ENCODE results near the gene CTU1. TPM values are rescaled to one million over a fixed set of nuclear protein-coding genes. Genes with fewer than 3 reads are reported as not detected.

Gene CTU1
- total RNA-seq, 2 experiments from 2014 or later = 1.4 to 1.6 TPM

DNA sequence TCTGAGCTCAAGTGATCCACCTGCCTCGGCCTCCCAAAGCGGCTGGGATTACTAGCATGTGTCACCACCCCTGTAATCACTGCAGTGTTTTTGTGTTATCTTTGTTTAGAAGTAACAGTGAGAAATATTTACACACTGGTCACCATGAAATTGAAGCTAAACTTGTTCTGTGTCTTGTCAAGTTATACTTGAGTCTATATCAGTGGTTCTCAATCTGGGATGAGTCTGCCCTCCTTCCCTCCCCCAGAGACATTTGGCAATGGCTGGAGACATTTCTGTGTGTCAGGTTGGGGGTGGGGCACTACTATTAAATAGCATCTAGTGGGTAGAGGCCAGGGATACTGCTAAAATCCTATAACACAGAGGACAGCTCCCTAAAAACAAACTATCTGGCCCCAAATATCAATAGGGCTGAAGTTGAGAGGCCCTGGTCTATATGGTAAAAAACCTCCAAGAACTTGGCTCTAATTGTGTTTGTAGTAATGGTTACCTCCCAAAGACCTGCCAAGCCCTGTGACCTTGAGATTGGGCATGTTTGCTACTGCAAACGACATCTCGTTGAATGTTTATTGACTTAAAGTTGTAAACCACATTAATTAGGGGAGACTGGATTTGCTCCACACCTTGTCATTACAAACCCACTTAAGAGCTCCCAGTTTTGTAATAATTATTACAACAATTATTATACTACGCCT lies 6.9 kb downstream of the CTU1 start:
- ChIA-PET POLR2A (no interaction called here), CTCF (no interaction called here)
- no peaks in the 10 kb centered on the region for H3K27me3 ChIP-seq (ENCODE audit: control insufficient read depth in 1 of 2, insufficient read depth in 2 of 2, low read length in 2 of 2)
- H3K27me3 Mint-ChIP-seq = no peaks in the 10 kb centered on the region
- intact Hi-C loops (cut with DNase I, micrococcal nuclease) = loop anchor here in 1 of 2 experiments (10.0 kb wide), 2 partner anchors 603 to 1077 kb away; partner anchors contain the start of genes VRK3 and ZNF473
- no peak for ATAC-seq (ENCODE audit: poor library complexity)
- no peak overlapping the region for H3K4me3 ChIP-seq (ENCODE audit: low read length)
- H3K4me1 Mint-ChIP-seq (ENCODE audit: low read depth) = peaks cover 47% of the 10 kb centered on the region
- no peak overlapping the region for H3K4me3 Mint-ChIP-seq
- no peaks in the 10 kb centered on the region for H3K9me3 Mint-ChIP-seq
- H3K36me3 Mint-ChIP-seq (ENCODE audit: low read depth) = peaks cover 73% of the 10 kb centered on the region
- no peaks in the 10 kb centered on the region for H3K9me3 ChIP-seq (ENCODE audit: control insufficient read depth in 1 of 2, insufficient read depth in 1 of 2, low read length in 2 of 2)
- no peak overlapping the region for H3K27ac Mint-ChIP-seq
- H3K36me3 ChIP-seq (ENCODE audit: insufficient read depth, low read length) = peaks cover 40% of the 10 kb centered on the region
- H3K4me1 ChIP-seq (ENCODE audit: insufficient read depth, low read length) = peaks cover 30% of the 10 kb centered on the region
- no peak for DNase-seq
- H3K27ac ChIP-seq (ENCODE audit: low read depth in 1 of 2, low read length in 2 of 2) = no peak overlapping the region
- TF ChIP-seq, protein P1, sequence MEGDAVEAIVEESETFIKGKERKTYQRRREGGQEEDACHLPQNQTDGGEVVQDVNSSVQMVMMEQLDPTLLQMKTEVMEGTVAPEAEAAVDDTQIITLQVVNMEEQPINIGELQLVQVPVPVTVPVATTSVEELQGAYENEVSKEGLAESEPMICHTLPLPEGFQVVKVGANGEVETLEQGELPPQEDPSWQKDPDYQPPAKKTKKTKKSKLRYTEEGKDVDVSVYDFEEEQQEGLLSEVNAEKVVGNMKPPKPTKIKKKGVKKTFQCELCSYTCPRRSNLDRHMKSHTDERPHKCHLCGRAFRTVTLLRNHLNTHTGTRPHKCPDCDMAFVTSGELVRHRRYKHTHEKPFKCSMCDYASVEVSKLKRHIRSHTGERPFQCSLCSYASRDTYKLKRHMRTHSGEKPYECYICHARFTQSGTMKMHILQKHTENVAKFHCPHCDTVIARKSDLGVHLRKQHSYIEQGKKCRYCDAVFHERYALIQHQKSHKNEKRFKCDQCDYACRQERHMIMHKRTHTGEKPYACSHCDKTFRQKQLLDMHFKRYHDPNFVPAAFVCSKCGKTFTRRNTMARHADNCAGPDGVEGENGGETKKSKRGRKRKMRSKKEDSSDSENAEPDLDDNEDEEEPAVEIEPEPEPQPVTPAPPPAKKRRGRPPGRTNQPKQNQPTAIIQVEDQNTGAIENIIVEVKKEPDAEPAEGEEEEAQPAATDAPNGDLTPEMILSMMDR (IDR thresholded peaks at IDR 0.05) = no peak

DNA sequence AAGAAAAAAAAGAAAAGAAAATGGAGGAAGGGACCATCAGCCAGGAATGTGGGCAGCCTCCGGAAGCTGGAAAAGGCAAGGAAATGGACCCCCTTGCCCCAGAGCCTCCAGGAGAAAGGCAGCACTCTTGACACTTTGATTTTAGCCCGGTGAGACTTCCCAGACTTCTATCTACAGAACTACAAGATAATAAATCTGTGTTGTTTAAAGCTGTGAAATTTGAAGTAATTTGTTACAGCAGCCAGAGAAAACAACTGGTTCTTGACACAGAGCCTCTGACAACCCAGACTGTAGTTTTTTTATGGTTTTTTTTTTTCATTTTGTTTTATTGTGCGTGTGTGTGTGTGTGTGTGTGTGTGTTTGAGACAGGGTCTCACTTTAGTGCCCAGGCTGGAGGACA lies 7.6 kb downstream of the CTU1 start:
- Mint-ChIP-seq H3K4me1 (ENCODE audit: low read depth) (peaks cover 40% of the 10 kb centered on the region), H3K36me3 (ENCODE audit: low read depth) (peaks cover 66% of the 10 kb centered on the region), H3K9me3 (no peaks in the 10 kb centered on the region), H3K4me3 (no peak overlapping the region), H3K27ac (no peak overlapping the region), H3K27me3 (no peaks in the 10 kb centered on the region)
- TF ChIP-seq, protein P1 (IDR thresholded peaks at IDR 0.05) = no peak
- no peak overlapping the region for H3K4me3 ChIP-seq (ENCODE audit: low read length)
- H3K36me3 ChIP-seq (ENCODE audit: insufficient read depth, low read length) = peaks cover 40% of the 10 kb centered on the region
- intact Hi-C loops (cut with DNase I, micrococcal nuclease) = loop anchor here in 1 of 2 experiments (10.0 kb wide), 2 partner anchors 604 to 1076 kb away; partner anchors contain the start of genes VRK3 and ZNF473
- no peak overlapping the region for H3K27ac ChIP-seq (ENCODE audit: low read depth in 1 of 2, low read length in 2 of 2)
- H3K27me3 ChIP-seq (ENCODE audit: control insufficient read depth in 1 of 2, insufficient read depth in 2 of 2, low read length in 2 of 2) = no peaks in the 10 kb centered on the region
- ChIA-PET POLR2A (no interaction called here), CTCF (no interaction called here)
- no peaks in the 10 kb centered on the region for H3K9me3 ChIP-seq (ENCODE audit: control insufficient read depth in 1 of 2, insufficient read depth in 1 of 2, low read length in 2 of 2)
- ATAC-seq (ENCODE audit: poor library complexity) (no peak), DNase-seq (no peak)
- peaks cover 25% of the 10 kb centered on the region for H3K4me1 ChIP-seq (ENCODE audit: insufficient read depth, low read length)

- Mint-ChIP-seq H3K9me3 (no peaks in the 10 kb centered on the region), H3K27ac (no peak overlapping the region), H3K36me3 (ENCODE audit: low read depth) (peaks cover 56% of the 10 kb centered on the region), H3K27me3 (no peaks in the 10 kb centered on the region), H3K4me1 (ENCODE audit: low read depth) (peaks cover 31% of the 10 kb centered on the region), H3K4me3 (no peak overlapping the region)
- H3K4me3 ChIP-seq (ENCODE audit: low read length) = peak overlapping the region; percentile 40
- H3K36me3 ChIP-seq (ENCODE audit: insufficient read depth, low read length) = peaks cover 40% of the 10 kb centered on the region
- POLR2A ChIA-PET = no interaction called here
- CTCF ChIA-PET = no interaction called here
- no peak for ATAC-seq (ENCODE audit: poor library complexity)
- no peaks in the 10 kb centered on the region for H3K9me3 ChIP-seq (ENCODE audit: control insufficient read depth in 1 of 2, insufficient read depth in 1 of 2, low read length in 2 of 2)
- peak overlapping the region in 1 of 2 donors; percentile 7 for H3K27ac ChIP-seq (ENCODE audit: low read depth in 1 of 2, low read length in 2 of 2)
- intact Hi-C loops (cut with DNase I, micrococcal nuclease) = loop anchor here in 1 of 2 experiments (5.0 kb wide), 3 partner anchors 38 to 172 kb away; no protein-coding TSS in a partner anchor
- peaks cover 25% of the 10 kb centered on the region for H3K4me1 ChIP-seq (ENCODE audit: insufficient read depth, low read length)
- no peaks in the 10 kb centered on the region for H3K27me3 ChIP-seq (ENCODE audit: control insufficient read depth in 1 of 2, insufficient read depth in 2 of 2, low read length in 2 of 2)
- no peak for DNase-seq
- TF ChIP-seq, protein P1 (IDR thresholded peaks at IDR 0.05) = no peak
These were observed 9.2 kb downstream of the CTU1 start for GRCh38 chr19:51099047-51099382.
